ENCODE results near the gene TSPAN3. TPM values are rescaled to one million over a fixed set of nuclear protein-coding genes. Genes with fewer than 3 reads are reported as not detected.

Gene TSPAN3
- total RNA-seq, 1 donor from 2014 or later, result 292 TPM

DNA sequence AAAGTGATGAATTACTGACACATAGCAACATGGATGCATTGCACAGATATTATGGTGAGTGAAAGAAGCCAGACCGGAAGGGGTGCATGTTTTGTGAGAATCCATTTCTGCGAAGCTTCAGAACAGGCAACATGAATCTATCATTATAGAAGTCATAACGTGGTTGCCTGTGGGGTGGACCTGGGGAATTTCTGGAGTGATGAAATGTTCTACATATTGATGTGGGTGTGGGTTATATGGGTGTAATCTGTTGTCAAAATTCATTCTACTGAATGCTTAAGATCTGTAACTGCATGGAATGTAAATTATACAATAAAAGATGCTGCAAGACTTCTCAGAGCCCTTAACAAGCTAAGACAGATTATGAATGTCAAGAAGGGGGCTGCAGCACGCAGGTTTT lies 25.2 kb upstream of the TSPAN3 start:
- intact Hi-C loops (cut with DNase I), result no loop called here
- DNase-seq, result no peak
- Histone ChIP-seq H3K27me3 (ENCODE audit: low read depth) (no peaks in the 10 kb centered on the region), H3K4me3 (no peak overlapping the region), H3K27ac (no peak overlapping the region), H3K4me1 (no peaks in the 10 kb centered on the region), H3K9me3 (no peaks in the 10 kb centered on the region), H3K36me3 (no peaks in the 10 kb centered on the region)
- no peak for ATAC-seq
- TF ChIP-seq, protein P1, sequence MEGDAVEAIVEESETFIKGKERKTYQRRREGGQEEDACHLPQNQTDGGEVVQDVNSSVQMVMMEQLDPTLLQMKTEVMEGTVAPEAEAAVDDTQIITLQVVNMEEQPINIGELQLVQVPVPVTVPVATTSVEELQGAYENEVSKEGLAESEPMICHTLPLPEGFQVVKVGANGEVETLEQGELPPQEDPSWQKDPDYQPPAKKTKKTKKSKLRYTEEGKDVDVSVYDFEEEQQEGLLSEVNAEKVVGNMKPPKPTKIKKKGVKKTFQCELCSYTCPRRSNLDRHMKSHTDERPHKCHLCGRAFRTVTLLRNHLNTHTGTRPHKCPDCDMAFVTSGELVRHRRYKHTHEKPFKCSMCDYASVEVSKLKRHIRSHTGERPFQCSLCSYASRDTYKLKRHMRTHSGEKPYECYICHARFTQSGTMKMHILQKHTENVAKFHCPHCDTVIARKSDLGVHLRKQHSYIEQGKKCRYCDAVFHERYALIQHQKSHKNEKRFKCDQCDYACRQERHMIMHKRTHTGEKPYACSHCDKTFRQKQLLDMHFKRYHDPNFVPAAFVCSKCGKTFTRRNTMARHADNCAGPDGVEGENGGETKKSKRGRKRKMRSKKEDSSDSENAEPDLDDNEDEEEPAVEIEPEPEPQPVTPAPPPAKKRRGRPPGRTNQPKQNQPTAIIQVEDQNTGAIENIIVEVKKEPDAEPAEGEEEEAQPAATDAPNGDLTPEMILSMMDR (IDR thresholded peaks at IDR 0.05), result no peak

DNA sequence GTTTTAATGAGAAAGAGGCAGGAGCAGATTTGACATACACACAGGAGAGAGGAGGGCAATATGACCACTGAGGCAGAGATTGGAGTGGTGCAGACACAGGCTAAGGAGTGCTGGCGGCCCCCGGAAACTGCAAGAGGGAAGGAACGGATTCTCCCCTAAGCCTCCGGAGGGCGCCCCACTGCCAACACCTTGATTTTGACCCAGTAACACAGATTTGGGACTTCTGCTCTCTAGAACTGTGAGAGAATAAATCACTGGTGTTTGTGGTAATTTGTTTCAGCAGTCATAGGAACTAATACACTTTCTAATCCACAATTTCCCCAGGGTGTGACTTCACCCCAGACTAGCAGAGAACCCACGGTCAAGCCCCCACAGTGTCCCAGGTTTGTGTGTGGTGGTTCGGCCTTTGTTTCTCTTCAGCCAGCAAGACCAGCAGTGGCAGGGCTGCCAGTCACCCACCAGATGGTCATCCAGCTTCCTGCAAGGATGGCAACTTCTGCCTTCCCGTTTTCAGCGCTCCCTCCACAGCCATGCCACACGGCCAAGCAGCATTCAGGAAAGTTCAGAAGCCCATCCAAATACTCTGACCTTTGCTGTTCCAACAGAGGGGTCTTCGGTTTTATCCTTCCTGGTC lies 23.6 kb upstream of the TSPAN3 start:
- Histone ChIP-seq H3K4me1 (no peaks in the 10 kb centered on the region), H3K4me3 (no peak overlapping the region), H3K27me3 (ENCODE audit: low read depth) (no peaks in the 10 kb centered on the region), H3K36me3 (no peaks in the 10 kb centered on the region), H3K9me3 (no peaks in the 10 kb centered on the region), H3K27ac (no peak overlapping the region)
- intact Hi-C loops (cut with DNase I), result no loop called here
- TF ChIP-seq, protein P1 (IDR thresholded peaks at IDR 0.05), result no peak
- ATAC-seq (no peak), DNase-seq (no peak)

DNA sequence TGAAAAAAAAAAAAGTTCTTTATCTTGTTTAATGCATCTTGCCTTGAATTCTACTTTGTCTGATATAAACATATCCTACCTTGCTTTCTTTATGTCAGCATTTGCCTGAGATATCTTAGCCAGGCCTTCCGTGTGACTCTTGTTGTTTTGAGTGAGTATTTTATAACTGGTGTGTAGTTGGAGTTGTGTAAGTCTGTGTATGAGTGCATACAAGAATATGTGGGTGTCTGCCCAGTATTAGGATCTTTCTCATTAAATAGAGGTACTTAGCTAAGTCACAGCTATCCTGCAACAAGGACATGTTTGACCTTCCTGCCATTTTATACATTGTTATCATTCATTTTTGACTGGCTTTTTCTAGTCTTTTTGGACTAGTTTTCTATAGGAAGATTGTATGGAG lies 22.5 kb upstream of the TSPAN3 start:
- ATAC-seq, result no peak

DNA sequence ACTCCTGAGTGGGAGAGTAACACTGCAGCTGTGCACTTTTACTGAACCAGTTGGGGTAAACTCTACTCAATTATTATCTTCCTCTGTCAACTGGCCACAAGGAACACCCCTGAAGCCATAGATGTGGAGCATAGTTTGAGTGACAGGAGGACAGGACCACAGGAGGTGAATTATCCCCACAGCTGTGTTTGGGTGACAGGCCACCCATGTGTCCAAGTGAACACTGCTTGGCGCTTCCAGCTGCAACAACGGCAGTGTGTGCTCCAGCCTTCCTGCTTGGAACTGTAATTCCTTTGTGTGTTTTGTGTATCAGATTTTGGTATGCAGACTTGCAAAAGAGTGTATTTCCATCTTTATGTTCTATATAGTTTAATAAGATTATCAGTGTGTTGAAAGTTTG lies 20.2 kb upstream of the TSPAN3 start:
- DNase-seq (no peak), ATAC-seq (no peak)

More for the DNA sequence above, 22.5 kb upstream of the TSPAN3 start:
- no peaks in the 10 kb centered on the region for H3K27me3 ChIP-seq (ENCODE audit: low read depth)
- no peak overlapping the region for H3K4me3 ChIP-seq
- TF ChIP-seq, protein P1 (IDR thresholded peaks at IDR 0.05), result no peak
- intact Hi-C loops (cut with DNase I), result no loop called here
- DNase-seq, result no peak
- H3K27ac ChIP-seq, result no peak overlapping the region
- no peaks in the 10 kb centered on the region for H3K36me3 ChIP-seq
- H3K4me1 ChIP-seq, result no peaks in the 10 kb centered on the region
- no peaks in the 10 kb centered on the region for H3K9me3 ChIP-seq

DNA sequence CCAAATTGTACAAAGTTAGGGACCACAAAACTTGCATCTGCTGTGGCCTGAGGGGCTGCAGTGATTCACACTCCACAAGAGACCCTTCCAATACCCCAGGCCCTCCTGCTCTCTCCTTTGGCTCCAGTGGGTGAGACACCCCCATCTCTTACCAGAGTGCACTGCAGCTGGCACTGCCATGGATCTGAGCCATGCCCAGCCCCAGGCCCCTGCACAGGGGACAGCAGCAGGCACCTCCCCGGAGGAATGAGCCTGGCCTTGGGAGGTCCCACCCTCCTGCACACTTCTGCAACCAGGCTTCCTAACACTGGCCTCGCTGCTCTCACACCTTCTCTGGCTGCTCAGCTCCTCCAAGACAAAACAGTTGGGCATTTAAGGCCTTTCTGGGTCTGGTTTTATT lies 16.3 kb upstream of the TSPAN3 start:
- intact Hi-C loops (cut with DNase I), result no loop called here
- DNase-seq (no peak), ATAC-seq (no peak)

More for the DNA sequence above, 20.2 kb upstream of the TSPAN3 start:
- TF ChIP-seq, protein P1 (IDR thresholded peaks at IDR 0.05), result no peak
- Histone ChIP-seq H3K4me1 (no peaks in the 10 kb centered on the region), H3K4me3 (no peak overlapping the region), H3K9me3 (no peaks in the 10 kb centered on the region), H3K27me3 (ENCODE audit: low read depth) (no peaks in the 10 kb centered on the region), H3K36me3 (no peaks in the 10 kb centered on the region), H3K27ac (no peak overlapping the region)
- intact Hi-C loops (cut with DNase I), result no loop called here

More for the DNA sequence above, 16.3 kb upstream of the TSPAN3 start:
- no peaks in the 10 kb centered on the region for H3K9me3 ChIP-seq
- H3K4me1 ChIP-seq, result peaks cover 14% of the 10 kb centered on the region
- no peaks in the 10 kb centered on the region for H3K36me3 ChIP-seq
- no peak overlapping the region for H3K27ac ChIP-seq
- no peak overlapping the region for H3K4me3 ChIP-seq
- no peaks in the 10 kb centered on the region for H3K27me3 ChIP-seq (ENCODE audit: low read depth)
- TF ChIP-seq, protein P1 (IDR thresholded peaks at IDR 0.05), result no peak

Data from lower lobe of right lung (tissue), 2 donors.